ENCODE results near the gene PRKACA.

PRKACA gene

GRCh38 chr19:14107581-14108461, 9.7 kb downstream of the PRKACA start:
- DNase-seq (ENCODE audit: low read depth, low spot score): no peak

GRCh38 chr19:14106840-14107239, 10.7 kb downstream of the PRKACA start:
- H3K4me3 ChIP-seq (ENCODE audit: insufficient read length, low read depth): no peak overlapping the region
- no peaks in the 10 kb centered on the region for H3K27me3 ChIP-seq (ENCODE audit: insufficient read depth, insufficient read length)
- peaks cover 32% of the 10 kb centered on the region for H3K36me3 ChIP-seq (ENCODE audit: insufficient read depth, insufficient read length, low read length)
- no peak for TF ChIP-seq SUZ12 (IDR thresholded peaks at IDR 0.05; ENCODE audit: extremely low read depth, insufficient read depth, insufficient read length)
- TF ChIP-seq YY1 (IDR thresholded peaks at IDR 0.05; ENCODE audit: insufficient read depth, insufficient read length): no peak
- TF ChIP-seq ZNF274 (IDR thresholded peaks at IDR 0.05; ENCODE audit: low read depth, low read length): no peak
- no peak for DNase-seq (ENCODE audit: low read depth, low spot score)
- H3K4me1 ChIP-seq (ENCODE audit: insufficient read depth, insufficient read length): peaks cover 6% of the 10 kb centered on the region
- no peak overlapping the region for H3K9ac ChIP-seq (ENCODE audit: insufficient read length, low read depth)
- H3K9me3 ChIP-seq (ENCODE audit: insufficient read depth, low read length): no peaks in the 10 kb centered on the region

More at GRCh38 chr19:14107581-14108461, 9.7 kb downstream of the PRKACA start:
- no peak for TF ChIP-seq SUZ12 (IDR thresholded peaks at IDR 0.05; ENCODE audit: extremely low read depth, insufficient read depth, insufficient read length)
- TF ChIP-seq ZNF274 (IDR thresholded peaks at IDR 0.05; ENCODE audit: low read depth, low read length): no peak
- no peak for TF ChIP-seq YY1 (IDR thresholded peaks at IDR 0.05; ENCODE audit: insufficient read depth, insufficient read length)
- Histone ChIP-seq H3K4me3 (ENCODE audit: insufficient read length, low read depth) (no peak overlapping the region), H3K9ac (ENCODE audit: insufficient read length, low read depth) (no peak overlapping the region), H3K36me3 (ENCODE audit: insufficient read depth, insufficient read length, low read length) (peaks cover 22% of the 10 kb centered on the region), H3K9me3 (ENCODE audit: insufficient read depth, low read length) (no peaks in the 10 kb centered on the region), H3K27me3 (ENCODE audit: insufficient read depth, insufficient read length) (no peaks in the 10 kb centered on the region), H3K4me1 (ENCODE audit: insufficient read depth, insufficient read length) (peaks cover 13% of the 10 kb centered on the region)

GRCh38 chr19:14105680-14106079, 11.9 kb downstream of the PRKACA start:
- TF ChIP-seq YY1 (IDR thresholded peaks at IDR 0.05; ENCODE audit: insufficient read depth, insufficient read length): no peak
- TF ChIP-seq SUZ12 (IDR thresholded peaks at IDR 0.05; ENCODE audit: extremely low read depth, insufficient read depth, insufficient read length): no peak
- no peak for TF ChIP-seq ZNF274 (IDR thresholded peaks at IDR 0.05; ENCODE audit: low read depth, low read length)
- no peak for DNase-seq (ENCODE audit: low read depth, low spot score)
- no peak overlapping the region for H3K4me3 ChIP-seq (ENCODE audit: insufficient read length, low read depth)
- peaks cover 36% of the 10 kb centered on the region for H3K36me3 ChIP-seq (ENCODE audit: insufficient read depth, insufficient read length, low read length)
- no peak overlapping the region for H3K9ac ChIP-seq (ENCODE audit: insufficient read length, low read depth)
- no peaks in the 10 kb centered on the region for H3K9me3 ChIP-seq (ENCODE audit: insufficient read depth, low read length)
- peaks cover 4% of the 10 kb centered on the region for H3K4me1 ChIP-seq (ENCODE audit: insufficient read depth, insufficient read length)
- H3K27me3 ChIP-seq (ENCODE audit: insufficient read depth, insufficient read length): no peaks in the 10 kb centered on the region

GRCh38 chr19:14103310-14103709, 14.3 kb downstream of the PRKACA start:
- H3K9ac ChIP-seq (ENCODE audit: insufficient read length, low read depth): no peak overlapping the region

GRCh38 chr19:14102756-14103155, 14.8 kb downstream of the PRKACA start:
- Histone ChIP-seq H3K9ac (ENCODE audit: insufficient read length, low read depth) (peak overlapping the region; percentile 8), H3K4me3 (ENCODE audit: insufficient read length, low read depth) (no peak overlapping the region)
- TF ChIP-seq SUZ12 (IDR thresholded peaks at IDR 0.05; ENCODE audit: extremely low read depth, insufficient read depth, insufficient read length) (no peak), YY1 (IDR thresholded peaks at IDR 0.05; ENCODE audit: insufficient read depth, insufficient read length) (no peak), ZNF274 (IDR thresholded peaks at IDR 0.05; ENCODE audit: low read depth, low read length) (no peak)

More at GRCh38 chr19:14103310-14103709, 14.3 kb downstream of the PRKACA start:
- no peaks in the 10 kb centered on the region for H3K27me3 ChIP-seq (ENCODE audit: insufficient read depth, insufficient read length)
- H3K36me3 ChIP-seq (ENCODE audit: insufficient read depth, insufficient read length, low read length): peaks cover 44% of the 10 kb centered on the region
- TF ChIP-seq YY1 (IDR thresholded peaks at IDR 0.05; ENCODE audit: insufficient read depth, insufficient read length) (no peak), SUZ12 (IDR thresholded peaks at IDR 0.05; ENCODE audit: extremely low read depth, insufficient read depth, insufficient read length) (no peak), ZNF274 (IDR thresholded peaks at IDR 0.05; ENCODE audit: low read depth, low read length) (no peak)
- H3K4me3 ChIP-seq (ENCODE audit: insufficient read length, low read depth): no peak overlapping the region
- H3K4me1 ChIP-seq (ENCODE audit: insufficient read depth, insufficient read length): peaks cover 2% of the 10 kb centered on the region
- DNase-seq (ENCODE audit: low read depth, low spot score): no peak
- H3K9me3 ChIP-seq (ENCODE audit: insufficient read depth, low read length): no peaks in the 10 kb centered on the region

GRCh38 chr19:14102102-14102696, 15.4 kb downstream of the PRKACA start:
- TF ChIP-seq YY1 (IDR thresholded peaks at IDR 0.05; ENCODE audit: insufficient read depth, insufficient read length) (no peak), ZNF274 (IDR thresholded peaks at IDR 0.05; ENCODE audit: low read depth, low read length) (no peak), SUZ12 (IDR thresholded peaks at IDR 0.05; ENCODE audit: extremely low read depth, insufficient read depth, insufficient read length) (no peak)
- H3K9ac ChIP-seq (ENCODE audit: insufficient read length, low read depth): peak overlapping the region; percentile 8
- no peak for DNase-seq (ENCODE audit: low read depth, low spot score)
- no peaks in the 10 kb centered on the region for H3K9me3 ChIP-seq (ENCODE audit: insufficient read depth, low read length)
- H3K27me3 ChIP-seq (ENCODE audit: insufficient read depth, insufficient read length): no peaks in the 10 kb centered on the region
- no peak overlapping the region for H3K4me3 ChIP-seq (ENCODE audit: insufficient read length, low read depth)
- peaks cover 48% of the 10 kb centered on the region for H3K36me3 ChIP-seq (ENCODE audit: insufficient read depth, insufficient read length, low read length)
- peaks cover 2% of the 10 kb centered on the region for H3K4me1 ChIP-seq (ENCODE audit: insufficient read depth, insufficient read length)

More at GRCh38 chr19:14102756-14103155, 14.8 kb downstream of the PRKACA start:
- Histone ChIP-seq H3K9me3 (ENCODE audit: insufficient read depth, low read length) (no peaks in the 10 kb centered on the region), H3K4me1 (ENCODE audit: insufficient read depth, insufficient read length) (peaks cover 2% of the 10 kb centered on the region), H3K27me3 (ENCODE audit: insufficient read depth, insufficient read length) (no peaks in the 10 kb centered on the region), H3K36me3 (ENCODE audit: insufficient read depth, insufficient read length, low read length) (peaks cover 45% of the 10 kb centered on the region)
- DNase-seq (ENCODE audit: low read depth, low spot score): no peak

- Histone ChIP-seq H3K27me3 (ENCODE audit: insufficient read depth, insufficient read length) (no peaks in the 10 kb centered on the region), H3K36me3 (ENCODE audit: insufficient read depth, insufficient read length, low read length) (peaks cover 57% of the 10 kb centered on the region), H3K9ac (ENCODE audit: insufficient read length, low read depth) (no peak overlapping the region), H3K4me3 (ENCODE audit: insufficient read length, low read depth) (no peak overlapping the region), H3K4me1 (ENCODE audit: insufficient read depth, insufficient read length) (peaks cover 2% of the 10 kb centered on the region), H3K9me3 (ENCODE audit: insufficient read depth, low read length) (no peaks in the 10 kb centered on the region)
- no peak for TF ChIP-seq ZNF274 (IDR thresholded peaks at IDR 0.05; ENCODE audit: low read depth, low read length)
- TF ChIP-seq SUZ12 (IDR thresholded peaks at IDR 0.05; ENCODE audit: extremely low read depth, insufficient read depth, insufficient read length): no peak
- no peak for TF ChIP-seq YY1 (IDR thresholded peaks at IDR 0.05; ENCODE audit: insufficient read depth, insufficient read length)
- no peak for DNase-seq (ENCODE audit: low read depth, low spot score)
These were observed 16.5 kb downstream of the PRKACA start for GRCh38 chr19:14101003-14101545.
